ENCODE data around the gene SIRPG. TPM values are rescaled to one million over a fixed set of nuclear protein-coding genes. Genes with fewer than 3 reads are reported as not detected.

SIRPG gene
- total and polyA plus RNA-seq, 2 donors from 2014 or later: 2.5 TPM; not detected in 1

DNA sequence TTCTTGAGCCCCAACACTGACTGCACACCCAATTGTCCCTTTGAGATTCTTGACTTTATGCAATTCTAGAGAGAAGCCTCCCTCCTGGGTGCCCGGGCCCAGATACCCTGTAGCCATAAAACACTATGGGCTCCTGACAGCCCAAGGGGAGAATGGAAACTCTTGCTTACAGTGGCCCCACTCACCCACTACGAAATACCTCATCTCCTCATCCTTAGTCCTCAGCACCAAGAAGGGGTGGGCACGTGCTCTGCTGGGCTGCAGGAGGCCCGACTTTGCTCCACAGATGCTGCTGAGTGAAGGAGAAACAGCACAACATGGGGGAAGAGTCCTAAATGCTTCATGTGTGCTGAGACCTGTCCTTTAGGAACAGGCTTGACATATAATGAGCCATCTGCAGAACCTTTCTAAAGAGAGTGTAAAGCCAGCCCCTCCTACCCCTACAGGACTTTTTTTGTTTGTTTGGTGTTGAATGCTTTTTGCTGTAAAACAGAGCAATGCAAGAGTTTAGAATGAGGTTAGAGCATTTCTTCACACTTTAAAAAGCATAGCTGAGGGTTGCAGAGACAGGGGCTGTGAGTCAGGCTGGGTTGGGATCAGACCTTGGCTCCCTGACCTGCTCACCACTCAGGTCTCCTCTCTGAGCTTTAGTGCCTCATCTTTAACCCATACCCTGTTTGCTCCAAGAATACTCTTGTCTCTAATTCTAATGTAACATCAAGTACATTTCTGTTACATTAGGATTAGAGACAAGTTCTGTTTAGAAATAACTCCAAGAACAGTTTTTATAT is 17.6 kb upstream of the SIRPG start:
- intact Hi-C loops (cut with DNase I): no loop called here

GRCh38 chr20:1674361-1674760 is 16.8 kb upstream of the SIRPG start:
- DNase-seq (no peak), FAIRE-seq (no peak)
- TF ChIP-seq CTCF (IDR thresholded peaks at IDR 0.05; ENCODE audit: borderline replicate concordance, extremely low read depth, insufficient read depth): no peak
- no peak overlapping the region for H3K4me3 ChIP-seq (ENCODE audit: low read length in 3 of 3)
- no peaks in the 10 kb centered on the region for H3K27me3 ChIP-seq (ENCODE audit: control insufficient read depth, insufficient read depth, low read length)
- intact Hi-C loops (cut with DNase I): no loop called here
- H3K27ac ChIP-seq (ENCODE audit: low read depth in 2 of 2, low read length in 2 of 2): no peak overlapping the region
- no peak overlapping the region for H3K9ac ChIP-seq (ENCODE audit: low read length in 3 of 3)
- no peaks in the 10 kb centered on the region for H3K9me3 ChIP-seq (ENCODE audit: control insufficient read depth in 2 of 3, insufficient read depth in 1 of 3, low read length in 3 of 3)
- no peaks in the 10 kb centered on the region for H3K4me1 ChIP-seq (ENCODE audit: control insufficient read depth in 2 of 3, insufficient read depth in 2 of 3, low read depth in 1 of 3, low read length in 3 of 3)
- no peaks in the 10 kb centered on the region for H3K36me3 ChIP-seq (ENCODE audit: control insufficient read depth in 2 of 3, insufficient read depth in 3 of 3, low read length in 3 of 3)

More for the DNA sequence above, 17.6 kb upstream of the SIRPG start:
- no peaks in the 10 kb centered on the region for H3K9me3 ChIP-seq (ENCODE audit: control insufficient read depth in 2 of 3, insufficient read depth in 1 of 3, low read length in 3 of 3)
- no peak for TF ChIP-seq CTCF (IDR thresholded peaks at IDR 0.05; ENCODE audit: borderline replicate concordance, extremely low read depth, insufficient read depth)
- no peak overlapping the region for H3K27ac ChIP-seq (ENCODE audit: low read depth in 2 of 2, low read length in 2 of 2)
- H3K36me3 ChIP-seq (ENCODE audit: control insufficient read depth in 2 of 3, insufficient read depth in 3 of 3, low read length in 3 of 3): no peaks in the 10 kb centered on the region
- FAIRE-seq (no peak), DNase-seq (no peak)
- no peaks in the 10 kb centered on the region for H3K27me3 ChIP-seq (ENCODE audit: control insufficient read depth, insufficient read depth, low read length)
- no peaks in the 10 kb centered on the region for H3K4me1 ChIP-seq (ENCODE audit: control insufficient read depth in 2 of 3, insufficient read depth in 2 of 3, low read depth in 1 of 3, low read length in 3 of 3)
- H3K4me3 ChIP-seq (ENCODE audit: low read length in 3 of 3): no peak overlapping the region
- H3K9ac ChIP-seq (ENCODE audit: low read length in 3 of 3): no peak overlapping the region

- Histone ChIP-seq H3K27ac (ENCODE audit: low read depth in 2 of 2, low read length in 2 of 2) (no peak overlapping the region), H3K9ac (ENCODE audit: low read length in 3 of 3) (no peak overlapping the region), H3K36me3 (ENCODE audit: control insufficient read depth in 2 of 3, insufficient read depth in 3 of 3, low read length in 3 of 3) (no peaks in the 10 kb centered on the region), H3K4me3 (ENCODE audit: low read length in 3 of 3) (no peak overlapping the region), H3K27me3 (ENCODE audit: control insufficient read depth, insufficient read depth, low read length) (no peaks in the 10 kb centered on the region), H3K9me3 (ENCODE audit: control insufficient read depth in 2 of 3, insufficient read depth in 1 of 3, low read length in 3 of 3) (no peaks in the 10 kb centered on the region), H3K4me1 (ENCODE audit: control insufficient read depth in 2 of 3, insufficient read depth in 2 of 3, low read depth in 1 of 3, low read length in 3 of 3) (no peaks in the 10 kb centered on the region)
- DNase-seq (no peak), FAIRE-seq (no peak)
- intact Hi-C loops (cut with DNase I): no loop called here
- no peak for TF ChIP-seq CTCF (IDR thresholded peaks at IDR 0.05; ENCODE audit: borderline replicate concordance, extremely low read depth, insufficient read depth)
These were observed 15.8 kb upstream of the SIRPG start for GRCh38 chr20:1673424-1673823.
